Activated CD4-positive, alpha-beta memory T cell treated with anti-CD3 and anti-CD28 coated beads for 36 hours (primary cell): ENCODE data around the gene HEATR1. TPM values are rescaled to one million over a fixed set of nuclear protein-coding genes. Genes with fewer than 3 reads are reported as not detected.

Source experiments
- CTCF ChIA-PET: fragments of 350-600 bp; sonication (Branson Sonifier 250); formaldehyde crosslinking; loops from one replicate; lab custom pipeline; 2021; ENCODE audit warnings: antibody characterized with exemption, inconsistent platforms; lab: Charles Lee
- POLR2A ChIA-PET: fragments of 350-600 bp; sonication (Branson Sonifier 250); formaldehyde crosslinking; loops from one replicate; lab custom pipeline; 2021; ENCODE audit warnings: antibody characterized with exemption; lab: Charles Lee
- DNase-seq: peaks from one replicate; pipeline ENCODE4 v3.0.0-alpha.2; 2020
- H3K27ac Mint-ChIP-seq: one replicate; pipeline ENCODE4 v1.8.0; 2021; ENCODE audit warnings: mixed read lengths
- H3K27me3 Mint-ChIP-seq: one replicate; pipeline ENCODE4 v1.8.0; 2021; ENCODE audit warnings: mixed read lengths
- H3K36me3 Mint-ChIP-seq: one replicate; pipeline ENCODE4 v1.8.0; 2021; ENCODE audit warnings: mixed read lengths
- H3K4me1 Mint-ChIP-seq: one replicate; pipeline ENCODE4 v1.8.0; 2021; ENCODE audit warnings: low read depth, mixed read lengths
- H3K4me3 Mint-ChIP-seq: one replicate; pipeline ENCODE4 v1.8.0; 2021; ENCODE audit warnings: mild to moderate bottlenecking, mixed read lengths
- H3K9me3 Mint-ChIP-seq: one replicate; pipeline ENCODE4 v1.8.0; 2021; ENCODE audit warnings: mixed read lengths
- intact Hi-C: fragments of 100-400 bp; cut with micrococcal nuclease; formaldehyde crosslinking; loops from one replicate; pipeline ENCODE4 v1.15.1; 2023
- total RNA-seq, 2 experiments: library from RNA; stranded (reverse); gene quantifications; one replicate each; pipeline ENCODE4 v1.2.3, GENCODE V29; 2021

The HEATR1 gene
- total RNA-seq, 2 experiments from 2014 or later, result 67.5 to 70.1 TPM

- intact Hi-C loops, result loop anchor here (5.0 kb wide), 1 partner anchor 264 kb away; the partner anchor contains the start of gene MTR
- Mint-ChIP-seq H3K36me3 (peaks cover 32% of the 10 kb centered on the region), H3K4me3 (no peak overlapping the region), H3K27ac (peak overlapping the region; percentile 35), H3K9me3 (no peaks in the 10 kb centered on the region), H3K4me1 (peaks cover 57% of the 10 kb centered on the region), H3K27me3 (no peaks in the 10 kb centered on the region)
- ChIA-PET POLR2A (no interaction called here), CTCF (no interaction called here)
- no peak for DNase-seq
These were observed 71.5 kb downstream of the HEATR1 start for GRCh38 chr1:236532850-236533249.

GRCh38 chr1:236530959-236531358 lies 73.4 kb downstream of the HEATR1 start:
- CTCF ChIA-PET, result no interaction called here
- intact Hi-C loops, result loop anchor here (5.0 kb wide), 1 partner anchor 266 kb away; the partner anchor contains the start of gene MTR
- Mint-ChIP-seq H3K9me3 (no peaks in the 10 kb centered on the region), H3K27me3 (no peaks in the 10 kb centered on the region), H3K27ac (no peak overlapping the region), H3K4me3 (no peak overlapping the region), H3K36me3 (peaks cover 41% of the 10 kb centered on the region), H3K4me1 (peaks cover 59% of the 10 kb centered on the region)
- POLR2A ChIA-PET, result no interaction called here
- DNase-seq, result no peak

- Mint-ChIP-seq H3K9me3 (no peaks in the 10 kb centered on the region), H3K4me1 (peaks cover 55% of the 10 kb centered on the region), H3K27ac (peak overlapping the region; percentile 38), H3K27me3 (no peaks in the 10 kb centered on the region), H3K36me3 (peaks cover 43% of the 10 kb centered on the region), H3K4me3 (no peak overlapping the region)
- intact Hi-C loops, result loop anchor here (5.0 kb wide), 1 partner anchor 267 kb away; the partner anchor contains the start of gene MTR
- CTCF ChIA-PET, result interaction anchor here (1.1 kb wide), 1 partner anchor 34 kb away, joined by 3 read pairs; no protein-coding TSS in a partner anchor
- no peak for DNase-seq
- POLR2A ChIA-PET, result no interaction called here
These were observed 74.0 kb downstream of the HEATR1 start for GRCh38 chr1:236530286-236530685.

GRCh38 chr1:236526079-236526478 lies 78.2 kb downstream of the HEATR1 start:
- H3K9me3 Mint-ChIP-seq, result no peaks in the 10 kb centered on the region
- H3K4me1 Mint-ChIP-seq, result peaks cover 36% of the 10 kb centered on the region
- intact Hi-C loops, result loop anchor here (10.0 kb wide), 1 partner anchor 531 kb away; no protein-coding TSS in a partner anchor
- ChIA-PET CTCF (interaction anchor here (0.6 to 1.4 kb wide), 3 partner anchors 8 to 985 kb away, joined by 3 to 4 read pairs (median 3); no protein-coding TSS in a partner anchor), POLR2A (interaction anchor here (1.1 kb wide), 1 partner anchor 23 kb away, joined by 3 read pairs; no protein-coding TSS in a partner anchor)
- H3K36me3 Mint-ChIP-seq, result peaks cover 31% of the 10 kb centered on the region
- H3K27ac Mint-ChIP-seq, result no peak overlapping the region
- H3K4me3 Mint-ChIP-seq, result no peak overlapping the region
- DNase-seq, result no peak
- H3K27me3 Mint-ChIP-seq, result no peaks in the 10 kb centered on the region

GRCh38 chr1:236524895-236525184 lies 79.5 kb downstream of the HEATR1 start:
- intact Hi-C loops, result loop anchor here (1.0 to 10.0 kb wide), 6 partner anchors 9 to 530 kb away; partner anchors contain the start of genes ERO1B and HEATR1
- Mint-ChIP-seq H3K27me3 (no peaks in the 10 kb centered on the region), H3K4me1 (peaks cover 26% of the 10 kb centered on the region), H3K9me3 (no peaks in the 10 kb centered on the region), H3K27ac (peak overlapping the region; percentile 98), H3K4me3 (peak overlapping the region; percentile 97), H3K36me3 (peaks cover 26% of the 10 kb centered on the region)
- ChIA-PET CTCF (interaction anchor here (2.2 kb wide), 1 partner anchor 9 kb away, joined by 6 read pairs; no protein-coding TSS in a partner anchor), POLR2A (interaction anchor here (0.8 to 0.9 kb wide), 2 partner anchors 9 to 17 kb away, joined by 3 to 4 read pairs; no protein-coding TSS in a partner anchor)
- DNase-seq, result no peak

- intact Hi-C loops, result loop anchor here (1.0 to 10.0 kb wide), 6 partner anchors 10 to 530 kb away; partner anchors contain the start of genes ERO1B and HEATR1
- Mint-ChIP-seq H3K27me3 (no peaks in the 10 kb centered on the region), H3K27ac (peak overlapping the region; percentile 98), H3K4me3 (peak overlapping the region; percentile 97), H3K9me3 (no peaks in the 10 kb centered on the region), H3K36me3 (peaks cover 26% of the 10 kb centered on the region), H3K4me1 (peaks cover 26% of the 10 kb centered on the region)
- DNase-seq, result peak; percentile 74
- ChIA-PET CTCF (interaction anchor here (2.2 kb wide), 1 partner anchor 10 kb away, joined by 6 read pairs; no protein-coding TSS in a partner anchor), POLR2A (interaction anchor here (0.9 to 1.1 kb wide), 2 partner anchors 10 to 16 kb away, joined by 3 to 9 read pairs; no protein-coding TSS in a partner anchor)
These were observed 80.0 kb downstream of the HEATR1 start for GRCh38 chr1:236524142-236524894.

- H3K9me3 Mint-ChIP-seq, result no peaks in the 10 kb centered on the region
These were observed 80.6 kb downstream of the HEATR1 start, which contains the start of gene LGALS8 for GRCh38 chr1:236523704-236524141. Gene LGALS8, plus strand, starts transcription at chr1:236523982. Its CDS starts 2,089 bp downstream, at chr1:236526071.

GRCh38 chr1:236522937-236523703 lies 81.2 kb downstream of the HEATR1 start:
- Mint-ChIP-seq H3K9me3 (no peaks in the 10 kb centered on the region), H3K27me3 (no peaks in the 10 kb centered on the region), H3K4me1 (peaks cover 24% of the 10 kb centered on the region), H3K36me3 (peaks cover 21% of the 10 kb centered on the region), H3K4me3 (peak overlapping the region; percentile 97), H3K27ac (peak overlapping the region; percentile 98)
- POLR2A ChIA-PET, result interaction anchor here (0.5 to 1.1 kb wide), 4 partner anchors 11 to 21 kb away, joined by 3 to 9 read pairs (median 4); no protein-coding TSS in a partner anchor
- CTCF ChIA-PET, result interaction anchor here (2.2 kb wide), 1 partner anchor 11 kb away, joined by 6 read pairs; no protein-coding TSS in a partner anchor
- DNase-seq, result no peak
- intact Hi-C loops, result loop anchor here (5.0 to 10.0 kb wide), 3 partner anchors 126 to 528 kb away; partner anchors contain the start of gene ERO1B

More at GRCh38 chr1:236523704-236524141, 80.6 kb downstream of the HEATR1 start, which contains the start of gene LGALS8:
- intact Hi-C loops, result loop anchor here (1.0 to 10.0 kb wide), 6 partner anchors 11 to 529 kb away; partner anchors contain the start of genes ERO1B and HEATR1
- peaks cover 23% of the 10 kb centered on the region for H3K4me1 Mint-ChIP-seq
- ChIA-PET CTCF (interaction anchor here (2.2 kb wide), 1 partner anchor 10 kb away, joined by 6 read pairs; no protein-coding TSS in a partner anchor), POLR2A (interaction anchor here (0.5 to 1.1 kb wide), 4 partner anchors 10 to 20 kb away, joined by 3 to 9 read pairs (median 4); no protein-coding TSS in a partner anchor)
- H3K27ac Mint-ChIP-seq, result peak within 1 kb of the TSS; percentile 98
- no peaks in the 10 kb centered on the region for H3K27me3 Mint-ChIP-seq
- DNase-seq, result peak; percentile 94
- peak within 1 kb of the TSS; percentile 97 for H3K4me3 Mint-ChIP-seq
- H3K36me3 Mint-ChIP-seq, result peaks cover 22% of the 10 kb centered on the region

GRCh38 chr1:236520445-236521005 lies 83.8 kb downstream of the HEATR1 start:
- intact Hi-C loops, result loop anchor here (5.0 to 10.0 kb wide), 3 partner anchors 123 to 526 kb away; partner anchors contain the start of gene ERO1B
- H3K27me3 Mint-ChIP-seq, result no peaks in the 10 kb centered on the region
- CTCF ChIA-PET, result no interaction called here
- peaks cover 36% of the 10 kb centered on the region for H3K4me1 Mint-ChIP-seq
- no peak overlapping the region for H3K27ac Mint-ChIP-seq
- POLR2A ChIA-PET, result no interaction called here
- no peak overlapping the region for H3K4me3 Mint-ChIP-seq
- DNase-seq, result no peak
- H3K9me3 Mint-ChIP-seq, result no peaks in the 10 kb centered on the region
- peaks cover 6% of the 10 kb centered on the region for H3K36me3 Mint-ChIP-seq

- CTCF ChIA-PET, result no interaction called here
- POLR2A ChIA-PET, result no interaction called here
- Mint-ChIP-seq H3K9me3 (no peaks in the 10 kb centered on the region), H3K4me3 (no peak overlapping the region), H3K27ac (no peak overlapping the region), H3K36me3 (no peaks in the 10 kb centered on the region), H3K4me1 (peaks cover 36% of the 10 kb centered on the region), H3K27me3 (no peaks in the 10 kb centered on the region)
- intact Hi-C loops, result loop anchor here (2.0 kb wide), 1 partner anchor 16 kb away; no protein-coding TSS in a partner anchor
- DNase-seq, result no peak
These were observed 86.0 kb downstream of the HEATR1 start for GRCh38 chr1:236518322-236518721.
